Glutamatergic neuron (in vitro differentiated cells): ENCODE measurements around the gene TAF6. TPM values are rescaled to one million over a fixed set of nuclear protein-coding genes. Genes with fewer than 3 reads are reported as not detected.
A peak's percentile ranks its signal among the peaks of the same experiment; 100 is the strongest.

Source experiments
- DNase-seq: peaks from one replicate; pipeline ENCODE4 v3.0.0; 2022
- H3K27ac Mint-ChIP-seq: one replicate; pipeline ENCODE4 v1.8.0; 2020; ENCODE audit warnings: mild to moderate bottlenecking, mixed read lengths, inconsistent platforms; ENCODE audit not compliant: unreplicated experiment
- H3K27me3 Mint-ChIP-seq: one replicate; pipeline ENCODE4 v1.8.0; 2020; ENCODE audit warnings: mild to moderate bottlenecking, moderate library complexity, mixed read lengths, inconsistent platforms; ENCODE audit not compliant: unreplicated experiment
- H3K36me3 Mint-ChIP-seq: one replicate; pipeline ENCODE4 v1.8.0; 2020; ENCODE audit warnings: mild to moderate bottlenecking, mixed read lengths, inconsistent platforms; ENCODE audit not compliant: unreplicated experiment
- H3K4me1 Mint-ChIP-seq: one replicate; pipeline ENCODE4 v1.8.0; 2020; ENCODE audit warnings: mild to moderate bottlenecking, low read depth, mixed read lengths, inconsistent platforms; ENCODE audit not compliant: unreplicated experiment
- H3K4me3 Mint-ChIP-seq: one replicate; pipeline ENCODE4 v1.8.0; 2020; ENCODE audit warnings: mild to moderate bottlenecking, mixed read lengths, inconsistent platforms; ENCODE audit not compliant: unreplicated experiment
- H3K9me3 Mint-ChIP-seq: one replicate; pipeline ENCODE4 v1.8.0; 2020; ENCODE audit warnings: mild to moderate bottlenecking, moderate library complexity, mixed read lengths, inconsistent platforms; ENCODE audit not compliant: unreplicated experiment
- total RNA-seq: library from RNA; stranded (reverse); fragmentation: NEBNext Ultra II Directional; extraction: Animal tissue kit (Norgen Biotek cat#: 25700); gene quantifications from one replicate; pipeline ENCODE4 v1.2.1, GENCODE V29; 2021; ENCODE audit not compliant: unreplicated experiment
- TF ChIP-seq, protein P1 (sequence below): fragments of 200-600 bp; sonication (generic); IDR thresholded peaks from one replicate; pipeline ENCODE4 v1.5.0; 2021; ENCODE audit not compliant: partially characterized antibody, unreplicated experiment

The TAF6 gene
- total RNA-seq, 1 donor from 2014 or later: 63.1 TPM

DNA sequence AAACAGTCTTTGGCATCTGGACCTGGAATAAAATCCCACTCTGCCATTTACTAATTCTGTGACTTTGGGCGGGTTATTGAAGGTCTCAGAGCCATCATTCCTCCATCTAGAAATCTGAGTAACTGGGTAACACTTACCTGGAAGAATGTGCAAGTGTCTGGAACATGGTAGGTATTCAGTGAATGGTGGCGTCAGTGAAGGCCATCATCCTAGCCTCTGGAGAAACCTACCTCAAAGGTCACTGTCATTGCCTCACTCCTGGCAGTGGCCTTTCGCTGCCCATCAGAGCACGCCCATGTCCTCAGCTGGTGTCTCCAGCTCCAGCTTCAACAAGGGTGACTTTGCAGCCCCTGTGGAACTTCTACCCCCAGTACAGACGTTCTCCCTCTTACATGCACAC lies 44.7 kb upstream of the TAF6 start:
- Mint-ChIP-seq H3K4me3 (no peak overlapping the region), H3K4me1 (peaks cover 19% of the 10 kb centered on the region), H3K27ac (no peak overlapping the region), H3K27me3 (peaks cover 23% of the 10 kb centered on the region), H3K9me3 (peaks cover 4% of the 10 kb centered on the region), H3K36me3 (no peaks in the 10 kb centered on the region)
- DNase-seq: no peak
- TF ChIP-seq, protein P1, sequence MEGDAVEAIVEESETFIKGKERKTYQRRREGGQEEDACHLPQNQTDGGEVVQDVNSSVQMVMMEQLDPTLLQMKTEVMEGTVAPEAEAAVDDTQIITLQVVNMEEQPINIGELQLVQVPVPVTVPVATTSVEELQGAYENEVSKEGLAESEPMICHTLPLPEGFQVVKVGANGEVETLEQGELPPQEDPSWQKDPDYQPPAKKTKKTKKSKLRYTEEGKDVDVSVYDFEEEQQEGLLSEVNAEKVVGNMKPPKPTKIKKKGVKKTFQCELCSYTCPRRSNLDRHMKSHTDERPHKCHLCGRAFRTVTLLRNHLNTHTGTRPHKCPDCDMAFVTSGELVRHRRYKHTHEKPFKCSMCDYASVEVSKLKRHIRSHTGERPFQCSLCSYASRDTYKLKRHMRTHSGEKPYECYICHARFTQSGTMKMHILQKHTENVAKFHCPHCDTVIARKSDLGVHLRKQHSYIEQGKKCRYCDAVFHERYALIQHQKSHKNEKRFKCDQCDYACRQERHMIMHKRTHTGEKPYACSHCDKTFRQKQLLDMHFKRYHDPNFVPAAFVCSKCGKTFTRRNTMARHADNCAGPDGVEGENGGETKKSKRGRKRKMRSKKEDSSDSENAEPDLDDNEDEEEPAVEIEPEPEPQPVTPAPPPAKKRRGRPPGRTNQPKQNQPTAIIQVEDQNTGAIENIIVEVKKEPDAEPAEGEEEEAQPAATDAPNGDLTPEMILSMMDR: no peak

DNA sequence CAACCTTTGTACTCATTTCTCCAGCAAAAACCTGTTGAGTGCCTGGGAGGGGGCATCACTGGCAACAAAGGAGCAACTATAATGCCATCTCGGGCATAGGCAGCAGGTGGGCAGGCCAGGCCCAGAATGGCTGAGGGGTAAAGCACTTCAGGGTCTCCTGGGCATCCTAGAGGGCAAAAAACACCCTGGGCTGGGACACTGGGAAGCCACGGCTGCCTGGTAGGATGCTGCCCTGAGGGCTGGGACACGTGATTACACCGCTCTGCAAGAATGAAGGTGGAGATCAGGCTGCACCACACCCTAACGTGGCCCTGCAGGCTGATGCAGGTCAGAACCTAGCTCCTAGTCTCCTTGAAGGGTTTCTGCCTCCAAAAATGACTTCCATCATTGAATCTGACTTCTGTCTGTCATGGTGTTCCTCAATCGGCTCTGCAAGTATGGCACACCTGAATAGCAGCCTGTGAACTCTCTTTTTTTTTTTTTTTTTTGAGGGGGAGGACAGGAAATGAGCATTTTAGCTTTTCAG lies 43.9 kb upstream of the TAF6 start:
- no peaks in the 10 kb centered on the region for H3K36me3 Mint-ChIP-seq
- peaks cover 4% of the 10 kb centered on the region for H3K9me3 Mint-ChIP-seq
- H3K4me1 Mint-ChIP-seq: peaks cover 13% of the 10 kb centered on the region
- DNase-seq: no peak
- TF ChIP-seq, protein P1: no peak
- peaks cover 17% of the 10 kb centered on the region for H3K27me3 Mint-ChIP-seq
- no peak overlapping the region for H3K27ac Mint-ChIP-seq
- H3K4me3 Mint-ChIP-seq: no peak overlapping the region

DNA sequence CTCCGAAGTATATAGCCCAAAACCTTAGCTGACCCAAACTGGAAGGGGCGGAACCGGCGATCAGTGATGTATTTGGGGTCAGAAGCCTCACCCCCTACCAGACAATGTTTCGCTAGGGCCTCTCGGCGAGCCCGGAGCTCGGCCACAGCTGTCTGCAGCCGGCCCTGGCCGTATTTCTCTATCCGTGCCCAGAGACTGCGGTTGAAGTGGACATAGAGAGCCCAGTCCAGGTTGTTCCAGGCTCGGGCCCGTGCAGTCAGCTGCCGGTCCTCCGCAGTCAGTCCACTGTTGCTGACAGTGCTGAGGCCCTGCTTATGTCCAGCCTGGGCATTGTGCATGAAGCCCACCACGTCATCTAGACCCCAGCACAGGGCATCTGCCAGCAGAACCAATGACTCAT lies 40.9 kb upstream of the TAF6 start:
- DNase-seq: no peak
- H3K27me3 Mint-ChIP-seq: peaks cover 6% of the 10 kb centered on the region
- H3K4me1 Mint-ChIP-seq: peaks cover 6% of the 10 kb centered on the region
- no peak overlapping the region for H3K27ac Mint-ChIP-seq
- H3K9me3 Mint-ChIP-seq: peaks cover 4% of the 10 kb centered on the region
- TF ChIP-seq, protein P1: no peak
- H3K4me3 Mint-ChIP-seq: no peak overlapping the region
- no peaks in the 10 kb centered on the region for H3K36me3 Mint-ChIP-seq

DNA sequence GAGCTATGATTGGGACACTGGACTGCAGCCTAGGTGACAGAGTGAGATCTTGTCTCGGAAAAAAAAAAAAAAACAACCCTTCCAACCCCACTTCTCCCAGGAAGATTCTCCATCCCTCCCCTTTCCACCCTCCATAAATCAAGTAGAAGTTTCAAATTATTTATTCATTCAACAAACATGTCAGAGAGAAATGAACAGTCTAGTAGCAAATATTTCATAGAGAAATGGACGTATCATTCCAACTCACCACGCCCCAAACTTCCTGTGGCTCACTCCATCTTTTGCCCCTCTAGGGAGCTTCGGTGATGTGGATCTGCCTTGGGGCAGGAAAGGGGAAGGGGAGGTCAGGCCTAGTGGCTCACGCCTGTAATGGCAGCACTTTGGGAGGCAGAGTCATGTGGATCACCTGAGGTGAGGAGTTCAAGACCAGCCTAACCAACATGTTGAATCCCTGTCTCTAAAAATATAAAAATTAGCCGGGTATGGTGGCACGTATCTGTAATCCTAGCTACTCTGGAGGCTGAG lies 40.0 kb upstream of the TAF6 start:
- H3K36me3 Mint-ChIP-seq: no peaks in the 10 kb centered on the region
- H3K27me3 Mint-ChIP-seq: peaks cover 6% of the 10 kb centered on the region
- no peak for DNase-seq
- peaks cover 4% of the 10 kb centered on the region for H3K9me3 Mint-ChIP-seq
- H3K27ac Mint-ChIP-seq: peak overlapping the region; percentile 15
- H3K4me3 Mint-ChIP-seq: peak overlapping the region; percentile 79
- peaks cover 6% of the 10 kb centered on the region for H3K4me1 Mint-ChIP-seq
- TF ChIP-seq, protein P1: no peak

DNA sequence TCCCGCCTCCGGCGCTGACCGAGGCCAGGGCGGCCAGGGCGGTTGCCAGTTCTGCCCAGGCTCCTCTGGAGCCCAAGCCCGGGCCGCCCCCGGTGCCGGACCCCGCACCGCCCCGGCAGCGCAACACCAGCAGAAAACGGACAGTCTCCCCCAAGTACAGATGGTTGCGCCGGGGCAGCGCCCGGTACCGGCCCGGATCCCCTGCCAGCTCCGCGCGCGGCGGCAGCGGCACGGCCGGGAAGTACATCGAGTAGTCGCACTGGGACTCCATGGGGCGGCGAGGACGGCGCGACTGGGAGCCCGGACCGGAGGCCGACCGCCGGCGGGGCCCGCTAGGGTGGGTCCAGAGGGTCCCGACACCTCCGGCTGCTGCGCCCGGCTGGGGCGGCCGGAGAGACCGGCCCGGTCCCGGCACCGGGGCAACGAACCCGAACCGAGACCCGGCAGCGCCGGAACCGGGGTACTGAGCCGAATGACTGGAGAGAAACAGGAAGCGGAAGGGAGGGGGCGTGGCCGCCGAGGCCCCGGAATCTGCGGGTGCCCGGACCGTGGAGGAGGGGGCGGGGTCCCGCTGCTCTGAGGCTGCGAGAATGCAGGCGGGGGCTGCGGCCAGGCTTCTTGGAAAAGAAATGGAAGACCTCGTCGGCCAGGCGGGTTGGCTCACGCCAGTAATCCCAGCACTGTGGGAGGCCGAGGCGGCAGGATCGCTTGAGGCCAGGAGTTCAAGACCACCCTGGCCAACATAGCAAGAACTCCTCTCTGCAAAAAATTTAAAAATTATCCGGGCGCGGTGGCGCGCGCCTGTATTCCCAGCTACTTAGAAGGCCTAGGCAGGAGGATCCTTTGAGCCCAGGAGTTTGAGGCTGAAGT lies 39.3 kb upstream of the TAF6 start, which contains the start of gene TRAPPC14:
Gene TRAPPC14, minus strand, starts transcription at position 495 of the 870 bp plus-strand sequence. Its CDS starts 224 bp downstream, at position 271.
- TF ChIP-seq, protein P1: no peak
- H3K4me3 Mint-ChIP-seq: peak within 1 kb of the TSS; percentile 83
- DNase-seq: peak; percentile 96

More for the DNA sequence above, 39.3 kb upstream of the TAF6 start, which contains the start of gene TRAPPC14:
- H3K27me3 Mint-ChIP-seq: peaks cover 6% of the 10 kb centered on the region
- peaks cover 6% of the 10 kb centered on the region for H3K4me1 Mint-ChIP-seq
- no peaks in the 10 kb centered on the region for H3K36me3 Mint-ChIP-seq
- peaks cover 4% of the 10 kb centered on the region for H3K9me3 Mint-ChIP-seq
- peak within 1 kb of the TSS; percentile 60 for H3K27ac Mint-ChIP-seq
